Endothelial cell of umbilical vein (primary cell): Measurements from ENCODE around the gene ZNF3. TPM values are rescaled to one million over a fixed set of nuclear protein-coding genes. Genes with fewer than 3 reads are reported as not detected.

Source experiments
- BruUV-seq: library from RNA; stranded (reverse); fragments of 400-500 nt; replicated peaks from 2 replicates; lab custom pipeline; 2021; lab: Mats Ljungman, UMichigan
- CTCF ChIA-PET: fragments of 300-600, 350-600 bp; sonication (Branson Sonifier 250); formaldehyde crosslinking; loops from one replicate; lab custom pipeline; 2021; ENCODE audit warnings: antibody characterized with exemption, inconsistent platforms; lab: Charles Lee
- POLR2A ChIA-PET: fragments of 300-600, 350-600 bp; sonication (Branson Sonifier 250); formaldehyde crosslinking; loops from one replicate; lab custom pipeline; 2021; ENCODE audit warnings: antibody characterized with exemption, inconsistent platforms; lab: Charles Lee
- DNase-seq: peaks from one replicate; pipeline ENCODE4 v3.0.0-alpha.2; 2011; ENCODE audit warnings: low read depth, low spot score
- FAIRE-seq: peaks from 2 replicates; lab custom pipeline; 2011; peaks lifted over from hg19 to GRCh38; lab: Jason Lieb, UNC
- H2AFZ ChIP-seq: 2 replicates; pipeline ENCODE4 v1.6.0; 2012; ENCODE audit warnings: low read depth, low read length, control low read depth, inconsistent platforms
- H3K27ac ChIP-seq: 2 replicates; pipeline ENCODE4 v1.5.1; 2011; ENCODE audit warnings: low read depth, mild to moderate bottlenecking, control low read depth, low read length, moderate library complexity; ENCODE audit not compliant: insufficient read depth
- H3K27me3 ChIP-seq, 2 experiments: 2 replicates each; pipeline versions ENCODE4 v1.6.0 to v1.6.1; 2011; ENCODE audit warnings: low read length in 2 of 2, mixed read lengths in 1 of 2; ENCODE audit not compliant: control insufficient read depth in 2 of 2, insufficient read depth in 2 of 2
- H3K36me3 ChIP-seq, 2 experiments: 2 replicates in 1 of 2; 3 replicates in 1 of 2; pipeline ENCODE4 v1.5.1; 2011; ENCODE audit warnings: low read length in 2 of 2, mild to moderate bottlenecking in 1 of 2, moderate library complexity in 1 of 2; ENCODE audit not compliant: control insufficient read depth in 2 of 2, insufficient read depth in 2 of 2; ENCODE audit errors: extremely low read depth in 1 of 2
- H3K4me1 ChIP-seq: 3 replicates; pipeline ENCODE4 v1.5.1; 2011; ENCODE audit warnings: mild to moderate bottlenecking, low read length; ENCODE audit not compliant: control insufficient read depth, insufficient read depth; ENCODE audit errors: extremely low read depth
- H3K4me2 ChIP-seq: 2 replicates; pipeline ENCODE4 v1.6.1; 2011; ENCODE audit warnings: low read length, control low read depth, mixed read lengths; ENCODE audit not compliant: insufficient read depth
- H3K4me3 ChIP-seq, 3 experiments: fragments of 200-600 bp in 1 of 3; sonication (generic), shearing (Covaris generic) in 1 of 3; replicated peaks in 1 of 3; 2 replicates each; pipeline ENCODE4 v1.5.1; 2011 to 2016; ENCODE audit warnings: control low read depth in 3 of 3, low read length in 3 of 3, mild to moderate bottlenecking in 2 of 3, inconsistent platforms in 1 of 3, low read depth in 1 of 3, moderate library complexity in 1 of 3; ENCODE audit not compliant: insufficient read depth in 1 of 3
- H3K79me2 ChIP-seq: 2 replicates; pipeline ENCODE4 v1.6.0; 2012; ENCODE audit warnings: low read length, inconsistent platforms; ENCODE audit not compliant: control insufficient read depth, insufficient read depth
- H3K9ac ChIP-seq: replicated peaks from 2 replicates; pipeline ENCODE3; 2011; ENCODE audit warnings: low read length, control low read depth; ENCODE audit not compliant: insufficient read depth; ENCODE audit errors: extremely low read depth
- H3K9me1 ChIP-seq: replicated peaks from 3 replicates; pipeline ENCODE4 v1.6.0; 2011; ENCODE audit warnings: mild to moderate bottlenecking, low read length; ENCODE audit not compliant: control insufficient read depth, insufficient read depth; ENCODE audit errors: extremely low read depth
- H3K9me3 ChIP-seq: replicated peaks from 2 replicates; pipeline ENCODE4 v1.5.1; 2012; ENCODE audit warnings: low read length, inconsistent platforms; ENCODE audit not compliant: control insufficient read depth, insufficient read depth
- H4K20me1 ChIP-seq: replicated peaks from 2 replicates; pipeline ENCODE3; 2011; ENCODE audit warnings: mild to moderate bottlenecking, low read length; ENCODE audit not compliant: control insufficient read depth, insufficient read depth; ENCODE audit errors: extremely low read depth
- EZH2 ChIP-seq: IDR thresholded peaks from 2 replicates; pipeline ENCODE4 v1.6.1; 2012; ENCODE audit warnings: borderline replicate concordance, low read depth, mild to moderate bottlenecking, moderate library complexity, low read length, inconsistent platforms; ENCODE audit not compliant: severe bottlenecking
- FOS ChIP-seq: IDR thresholded peaks from 2 replicates; pipeline ENCODE4 v1.6.1; 2011; ENCODE audit warnings: mild to moderate bottlenecking, low read length, moderate library complexity, borderline replicate concordance; ENCODE audit not compliant: insufficient read depth
- GATA2 ChIP-seq: IDR thresholded peaks from 2 replicates; pipeline ENCODE4 v1.7.0; 2011; ENCODE audit warnings: low read depth, mild to moderate bottlenecking, moderate library complexity, mixed read lengths, low read length; ENCODE audit not compliant: insufficient read length, insufficient read depth
- MAX ChIP-seq: IDR thresholded peaks from 2 replicates; pipeline ENCODE4 v1.6.1; 2011; ENCODE audit not compliant: insufficient read depth, insufficient read length
- dilution Hi-C: fragments of 300-500 bp; cut with MboI; formaldehyde crosslinking; loops from one replicate; pipeline ENCODE4 v1.15.0; 2019; ENCODE audit warnings: low sequenced_read_pairs; ENCODE audit not compliant: extremely low pct_ligation_motif_present
- intact Hi-C: fragments of 100-400 bp; cut with micrococcal nuclease; formaldehyde crosslinking; loops from one replicate; pipeline ENCODE4 v1.10.0; 2022
- polyA plus RNA-seq, 4 experiments: library from polyadenylated mRNA; depleted of rRNA in 3 of 4; stranded (reverse) in 3 of 4; unstranded in 1 of 4; fragments of >200 nt; gene quantifications; 2 replicates each; pipeline versions ENCODE4 v1.2.1 to v1.2.3, GENCODE V29; 2011 to 2012; ENCODE audit warnings: missing spikeins in 1 of 4
- total RNA-seq: library from RNA; stranded (reverse); gene quantifications from 2 replicates; pipeline ENCODE4 v1.2.3, GENCODE V29; 2021

The ZNF3 gene
- total and polyA plus RNA-seq, 2 donors (not counting 3 experiments of a cell fraction or from before 2014, with no cell fraction given) = 21.8 to 30.9 TPM

GRCh38 chr7:100063376-100063775, 18.1 kb downstream of the ZNF3 start:
- POLR2A ChIA-PET = no interaction called here
- dilution Hi-C loops (no loop called here), intact Hi-C loops (no loop called here)
- no peak for TF ChIP-seq GATA2
- TF ChIP-seq FOS = no peak
- no peak for TF ChIP-seq MAX
- peaks cover 13 to 16% of the 10 kb centered on the region in 2 experiments for H3K36me3 ChIP-seq
- H4K20me1 ChIP-seq = no peaks in the 10 kb centered on the region
- BruUV-seq = no TSS peak
- no peak overlapping the region for H3K4me2 ChIP-seq
- no peak for FAIRE-seq
- H3K9me3 ChIP-seq = no peaks in the 10 kb centered on the region
- H3K27ac ChIP-seq = no peak overlapping the region
- H3K9me1 ChIP-seq = no peaks in the 10 kb centered on the region
- no peak for DNase-seq
- H3K27me3 ChIP-seq = no peaks in the 10 kb centered on the region
- H2AFZ ChIP-seq = no peak overlapping the region
- H3K4me1 ChIP-seq = no peaks in the 10 kb centered on the region
- no peaks in the 10 kb centered on the region for H3K79me2 ChIP-seq
- CTCF ChIA-PET = interaction anchor here (0.6 to 1.6 kb wide), 5 partner anchors 12 to 41 kb away, joined by 3 to 8 read pairs (median 4); no protein-coding TSS in a partner anchor
- H3K9ac ChIP-seq = no peak overlapping the region
- no peak overlapping the region for H3K4me3 ChIP-seq

DNA sequence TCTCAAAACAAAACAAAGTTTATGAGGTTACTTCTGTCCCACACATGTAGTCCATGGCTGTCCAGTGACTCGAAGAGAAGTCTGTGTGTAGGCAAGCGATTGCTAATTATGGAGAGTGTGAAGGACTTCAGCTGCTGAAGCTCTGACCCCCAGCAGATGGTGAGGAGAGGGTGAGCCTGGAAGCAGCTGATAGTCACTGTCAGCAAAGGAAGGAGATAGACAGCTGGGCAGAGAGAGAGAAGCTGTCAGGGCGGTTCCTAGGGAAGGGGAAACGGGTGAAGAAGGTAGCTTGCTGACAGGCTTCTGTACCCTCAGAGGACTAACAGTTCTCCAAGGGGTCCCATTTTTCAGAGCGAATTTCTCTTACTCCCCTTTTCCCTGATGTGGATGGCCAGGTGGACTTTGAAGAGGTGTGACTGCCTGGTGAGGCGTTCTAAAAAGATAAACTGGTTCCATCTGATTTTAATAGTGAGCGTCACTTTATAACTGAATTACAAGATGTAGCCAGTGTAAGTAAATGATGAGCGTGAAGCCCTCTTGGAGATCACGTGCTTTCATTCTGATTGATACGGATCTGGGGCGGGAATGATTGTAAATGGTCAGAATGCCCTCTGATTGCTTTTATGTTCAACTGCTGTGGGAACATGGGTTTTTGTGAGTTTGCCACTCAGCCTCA, 19.9 kb downstream of the ZNF3 start:
- no peak overlapping the region for H3K4me3 ChIP-seq
- POLR2A ChIA-PET = interaction anchor here (0.6 kb wide), 1 partner anchor 9 kb away, joined by 3 read pairs; no protein-coding TSS in a partner anchor
- no peaks in the 10 kb centered on the region for H3K9me1 ChIP-seq
- no peaks in the 10 kb centered on the region for H3K9me3 ChIP-seq
- no peak overlapping the region for H3K4me2 ChIP-seq
- FAIRE-seq = no peak
- no peak for DNase-seq
- H3K27ac ChIP-seq = no peak overlapping the region
- H3K27me3 ChIP-seq = no peaks in the 10 kb centered on the region
- CTCF ChIA-PET = interaction anchor here (1.0 kb wide), 1 partner anchor 68 kb away, joined by 3 read pairs; no protein-coding TSS in a partner anchor
- H3K9ac ChIP-seq = no peak overlapping the region
- no peak overlapping the region for H2AFZ ChIP-seq
- intact Hi-C loops (no loop called here), dilution Hi-C loops (no loop called here)
- peaks cover 23% of the 10 kb centered on the region in 2 experiments for H3K36me3 ChIP-seq
- no peaks in the 10 kb centered on the region for H3K79me2 ChIP-seq
- H3K4me1 ChIP-seq = no peaks in the 10 kb centered on the region
- no peaks in the 10 kb centered on the region for H4K20me1 ChIP-seq
- TF ChIP-seq EZH2 = no peak
- BruUV-seq = no TSS peak
